GM12878 (cell line): ENCODE measurements around the gene JDP2. TPM values are rescaled to one million over a fixed set of nuclear protein-coding genes. Genes with fewer than 3 reads are reported as not detected.

Experiments used
- ATAC-seq: fragments of 200-7000 bp; cut with Tn5 transposase; 3 replicates; pipeline ENCODE4 v1.9.1; 2020; ENCODE audit warnings: mild to moderate bottlenecking, moderate library complexity
- BruUV-seq: library from RNA; stranded (reverse); fragments of 400-500 nt; replicated peaks from 2 replicates; lab custom pipeline; 2021; lab: Mats Ljungman, UMichigan
- CTCF ChIA-PET: fragments of 300-600 bp; sonication (Branson Sonifier 250); formaldehyde crosslinking; extraction: SDS; loops from one replicate; lab custom pipeline; 2021; ENCODE audit warnings: inconsistent platforms; lab: Yijun Ruan, JAX
- POLR2A ChIA-PET: fragments of 350-600 bp; formaldehyde crosslinking; extraction: SDS; loops from one replicate; lab custom pipeline; 2021; ENCODE audit warnings: inconsistent platforms; lab: Charles Lee
- RAD21 ChIA-PET: fragments of 300-600 bp; sonication (Branson Sonifier 250); formaldehyde crosslinking; loops from one replicate; lab custom pipeline; 2023; ENCODE audit warnings: antibody characterized with exemption; ENCODE audit not compliant: unreplicated experiment; lab: Charles Lee
- SMC1A ChIA-PET: fragments of 300-600 bp; sonication (Branson Sonifier 250); formaldehyde crosslinking; loops from one replicate; lab custom pipeline; 2023; ENCODE audit not compliant: unreplicated experiment, uncharacterized antibody; lab: Charles Lee
- DNase-seq: peaks from one replicate; pipeline ENCODE4 v3.0.0-alpha.2; 2011; ENCODE audit warnings: low read depth, low spot score
- FAIRE-seq: peaks from 3 replicates; lab custom pipeline; 2011; peaks lifted over from hg19 to GRCh38; lab: Jason Lieb, UNC
- H2AFZ ChIP-seq: 2 replicates; pipeline ENCODE4 v1.6.0; 2011; ENCODE audit warnings: low read depth, low read length, control low read depth; ENCODE audit not compliant: control insufficient read depth
- H3K27ac ChIP-seq: 2 replicates; pipeline ENCODE4 v1.5.1; 2011; ENCODE audit warnings: control low read depth; ENCODE audit not compliant: control insufficient read depth, insufficient read depth
- H3K27me3 ChIP-seq, 2 experiments: replicated peaks in 1 of 2; 2 replicates each; pipeline versions ENCODE4 v1.6.0 to v1.6.1; 2011; ENCODE audit warnings: low read length in 1 of 2; ENCODE audit not compliant: control insufficient read depth in 2 of 2, insufficient read depth in 2 of 2
- H3K36me3 ChIP-seq, 2 experiments: 2 replicates each; pipeline ENCODE4 v1.5.1; 2011; ENCODE audit warnings: low read length in 1 of 2; ENCODE audit not compliant: control insufficient read depth in 2 of 2, insufficient read depth in 2 of 2
- H3K4me1 ChIP-seq: 2 replicates; pipeline ENCODE4 v1.6.1; 2011; ENCODE audit warnings: mild to moderate bottlenecking, low read length, moderate library complexity, mixed read lengths; ENCODE audit not compliant: control insufficient read depth, insufficient read depth
- H3K4me2 ChIP-seq: 2 replicates; pipeline ENCODE4 v1.6.0; 2011; ENCODE audit warnings: control low read depth; ENCODE audit not compliant: control insufficient read depth, insufficient read depth
- H3K4me3 ChIP-seq: fragments of 200-600 bp; sonication (generic); 2 replicates; pipeline ENCODE4 v1.5.1; 2016
- H3K79me2 ChIP-seq: 2 replicates; pipeline ENCODE4 v1.6.0; 2011; ENCODE audit warnings: low read length; ENCODE audit not compliant: control insufficient read depth, insufficient read depth
- H3K9ac ChIP-seq: 2 replicates; pipeline ENCODE4 v1.8.0; 2011; ENCODE audit warnings: low read length, control low read depth, mixed read lengths; ENCODE audit not compliant: control insufficient read depth, insufficient read depth
- H3K9me3 ChIP-seq: replicated peaks from 3 replicates; pipeline ENCODE4 v1.5.1; 2011; ENCODE audit warnings: mild to moderate bottlenecking, low read length; ENCODE audit not compliant: control insufficient read depth, insufficient read depth
- H4K20me1 ChIP-seq: 2 replicates; pipeline ENCODE4 v1.6.0; 2011; ENCODE audit not compliant: control insufficient read depth, insufficient read depth
- ATF7 ChIP-seq: fragments of 450-650 bp; IDR thresholded peaks from 2 replicates; pipeline ENCODE4 v1.6.1; 2016; ENCODE audit warnings: low read depth, mild to moderate bottlenecking
- BCL11A ChIP-seq: IDR thresholded peaks from 2 replicates; pipeline ENCODE4 v1.6.1; 2011; ENCODE audit warnings: low read depth, low read length
- CHD2 ChIP-seq: IDR thresholded peaks from 2 replicates; pipeline ENCODE4 v1.6.1; 2011; ENCODE audit warnings: low read depth, low read length, improper control_type of control experiment, borderline replicate concordance
- CREM ChIP-seq: IDR thresholded peaks from 2 replicates; pipeline ENCODE4 v1.6.1; 2014; ENCODE audit warnings: antibody characterized with exemption, low read depth
- JUNB ChIP-seq: IDR thresholded peaks from 2 replicates; pipeline ENCODE4 v1.6.1; 2016; ENCODE audit warnings: antibody characterized with exemption, mild to moderate bottlenecking
- NR2C2 ChIP-seq: IDR thresholded peaks from 2 replicates; pipeline ENCODE4 v1.6.1; 2011; ENCODE audit warnings: borderline replicate concordance, low read depth; ENCODE audit not compliant: control insufficient read depth, insufficient read length
- POLR2A ChIP-seq: IDR thresholded peaks from 2 replicates; pipeline ENCODE4 v1.6.1; 2011; ENCODE audit warnings: low read depth, mild to moderate bottlenecking, low read length
- SMAD1 ChIP-seq: fragments of 450-650 bp; IDR thresholded peaks from 2 replicates; pipeline ENCODE4 v1.6.1; 2018; ENCODE audit warnings: mild to moderate bottlenecking, low read depth; ENCODE audit not compliant: partially characterized antibody
- SREBF1 ChIP-seq: IDR thresholded peaks from 2 replicates; pipeline ENCODE4 v1.6.1; 2012; ENCODE audit warnings: mild to moderate bottlenecking, low read length
- TAF1 ChIP-seq: IDR thresholded peaks from 2 replicates; pipeline ENCODE4 v1.6.1; 2011; ENCODE audit warnings: mild to moderate bottlenecking, low read depth, low read length, borderline replicate concordance
- YY1 ChIP-seq: IDR thresholded peaks from 2 replicates; pipeline ENCODE4 v1.6.1; 2011; ENCODE audit warnings: low read depth, mild to moderate bottlenecking, low read length
- WGBS: methylation state at CpG from one replicate; pipeline ENCODE4 v1.1.6; 2016; ENCODE audit warnings: low lambda C conversion rate; ENCODE audit not compliant: insufficient replicate concordance, insufficient coverage; ENCODE audit errors: missing lambda C conversion rate; 5-methylcytosine and 5-hydroxymethylcytosine counted together
- in situ Hi-C: fragments of 300-500 bp; cut with MboI; formaldehyde crosslinking; loops from 9 replicates; pipeline ENCODE4 v1.14.3; 2018; ENCODE audit warnings: mixed read lengths
- intact Hi-C: fragments of 100-400 bp; cut with micrococcal nuclease; formaldehyde crosslinking; loops from one replicate; pipeline ENCODE4 v1.14.2; 2022; ENCODE audit not compliant: unreplicated experiment
- polyA plus RNA-seq, 11 experiments: library from polyadenylated mRNA; depleted of rRNA in 4 of 11; unstranded in 6 of 11; stranded (reverse) in 5 of 11; fragments of >200 nt; fragmentation: Nextera tagmentation in 4 of 11; fragmentation: Illumina TruSeq in 1 of 11; extraction: Ambion mirVana in 4 of 11; extraction: Trizol in 1 of 11; gene quantifications; 1 replicate in 1 of 11; 2 replicates in 10 of 11; pipeline versions ENCODE4 v1.2.1 to v1.2.3, GENCODE V29; 2011 to 2016; ENCODE audit warnings: inconsistent platforms in 2 of 11, missing spikeins in 2 of 11, low read depth in 1 of 11
- total RNA-seq, 4 experiments: library from RNA; depleted of rRNA in 3 of 4; stranded (reverse); fragments of >200 nt in 3 of 4; fragmentation: Illumina TruSeq in 1 of 4; extraction: Trizol in 1 of 4; gene quantifications; 2 replicates each; pipeline versions ENCODE4 v1.2.1 to v1.2.3, GENCODE V29; 2013 to 2021
- TF ChIP-seq, protein P1 (sequence below): IDR thresholded peaks from 2 replicates; pipeline ENCODE4 v1.6.1; 2012; ENCODE audit warnings: low read depth, low read length, improper control_type of control experiment
- TF ChIP-seq, protein P2 (sequence below): IDR thresholded peaks from 2 replicates; pipeline ENCODE4 v1.6.1; 2011; ENCODE audit warnings: low read depth, mild to moderate bottlenecking, low read length, moderate library complexity, borderline replicate concordance; ENCODE audit errors: extremely low read depth
- TF ChIP-seq, protein P3 (sequence below): fragments of 450-650 bp; IDR thresholded peaks from 2 replicates; pipeline ENCODE4 v1.6.1; 2017; ENCODE audit warnings: antibody characterized with exemption, mild to moderate bottlenecking, moderate library complexity
- TF ChIP-seq, protein P4 (sequence below): fragments of 450-650 bp; IDR thresholded peaks from 2 replicates; pipeline ENCODE4 v1.6.1; 2016; ENCODE audit warnings: mild to moderate bottlenecking

The JDP2 gene
- total and polyA plus RNA-seq, 10 of the 15 experiments (the other 5 are each of a cell fraction or from before 2014, with no cell fraction given), result 0.71 to 21.3 (median 11.2) TPM

DNA sequence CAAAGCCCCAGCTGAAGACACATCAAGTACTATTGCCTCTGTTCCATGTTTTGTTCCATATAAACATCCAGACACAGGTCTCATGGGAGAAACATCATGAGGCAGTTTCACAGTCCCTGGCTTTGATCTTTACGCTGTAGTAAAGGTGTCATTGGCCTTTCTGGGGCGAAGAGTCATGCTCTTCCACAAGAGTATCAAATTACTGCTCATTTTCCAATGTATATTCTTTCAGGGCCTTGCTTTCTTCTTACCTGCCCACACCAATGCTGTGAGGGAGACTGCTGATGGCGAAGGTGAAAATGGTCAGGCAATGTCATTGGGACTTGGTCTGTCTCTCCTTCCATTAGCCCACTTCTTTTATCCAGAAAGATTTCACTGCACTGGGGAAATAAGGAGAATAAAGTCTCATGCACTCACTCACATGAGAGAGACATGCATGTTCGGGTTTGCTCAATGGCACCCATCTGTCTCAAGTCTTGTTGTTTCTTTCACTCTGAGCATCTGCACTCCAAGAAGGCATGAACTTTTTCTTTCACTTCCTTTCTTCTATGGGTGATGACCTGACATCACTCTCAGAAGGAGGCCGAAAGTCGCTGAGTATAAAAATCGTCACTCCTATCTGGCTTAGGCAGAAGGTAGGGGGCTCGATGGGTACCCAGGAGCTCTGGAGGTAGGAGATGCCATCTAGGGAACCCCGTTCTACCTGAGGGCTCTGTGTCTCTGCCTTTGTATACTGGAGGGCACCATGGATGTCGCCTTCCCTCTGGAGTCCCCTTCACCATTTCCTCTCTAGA is 1.3 kb upstream of the JDP2 start:
- Histone ChIP-seq H3K4me1 (peaks cover 24% of the 10 kb centered on the region), H3K4me2 (peak overlapping the region; percentile 93), H3K4me3 (peak overlapping the region; percentile 86), H2AFZ (peak overlapping the region; percentile 77), H4K20me1 (no peaks in the 10 kb centered on the region; the same call in 1 of the 2 replicates), H3K9me3 (peaks cover 5% of the 10 kb centered on the region; the same call in 2 of the 3 replicates), H3K27ac (peak overlapping the region; percentile 91), H3K27me3 (no peaks in the 10 kb centered on the region), H3K36me3 (no peaks in the 10 kb centered on the region), H3K79me2 (peaks cover 47% of the 10 kb centered on the region), H3K9ac (peak overlapping the region; percentile 82)
- ChIA-PET POLR2A (interaction anchor here (0.9 to 3.0 kb wide), 4 partner anchors 9 to 11 kb away, joined by 3 to 10 read pairs (median 4); no protein-coding TSS in a partner anchor), CTCF (interaction anchor here (0.6 to 1.7 kb wide), 4 partner anchors 27 to 300 kb away, joined by 3 to 5 read pairs (median 3); partner anchors contain the start of gene NEK9), RAD21 (interaction anchor here (0.9 to 1.6 kb wide), 5 partner anchors 10 to 116 kb away, joined by 3 to 5 read pairs (median 3); no protein-coding TSS in a partner anchor), SMC1A (interaction anchor here (0.6 to 1.6 kb wide), 6 partner anchors 10 to 84 kb away, joined by 3 to 6 read pairs (median 4); no protein-coding TSS in a partner anchor)
- intact Hi-C loops (loop anchor here (5.0 kb wide), 2 partner anchors 61 to 94 kb away; no protein-coding TSS in a partner anchor), in situ Hi-C loops (no loop called here)
- FAIRE-seq (peak; percentile 96), DNase-seq (peak; percentile 76), ATAC-seq (peak; percentile 84)
- 24% methylated on average over 10 of the region's 10 CpGs for WGBS
- BruUV-seq, result TSS peak; percentile 89
- TF ChIP-seq YY1, result peak; percentile 68
- no peak for TF ChIP-seq SREBF1
- TF ChIP-seq BCL11A, result 0 out of 2 replicates have a peak, but pooled peaks have one; percentile 3
- peak; percentile 54 for TF ChIP-seq CREM
- peak; percentile 53 for TF ChIP-seq JUNB
- TF ChIP-seq SMAD1, result peak; percentile 43
- TF ChIP-seq, protein P1, sequence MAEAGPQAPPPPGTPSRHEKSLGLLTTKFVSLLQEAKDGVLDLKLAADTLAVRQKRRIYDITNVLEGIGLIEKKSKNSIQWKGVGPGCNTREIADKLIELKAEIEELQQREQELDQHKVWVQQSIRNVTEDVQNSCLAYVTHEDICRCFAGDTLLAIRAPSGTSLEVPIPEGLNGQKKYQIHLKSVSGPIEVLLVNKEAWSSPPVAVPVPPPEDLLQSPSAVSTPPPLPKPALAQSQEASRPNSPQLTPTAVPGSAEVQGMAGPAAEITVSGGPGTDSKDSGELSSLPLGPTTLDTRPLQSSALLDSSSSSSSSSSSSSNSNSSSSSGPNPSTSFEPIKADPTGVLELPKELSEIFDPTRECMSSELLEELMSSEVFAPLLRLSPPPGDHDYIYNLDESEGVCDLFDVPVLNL, result 0 out of 2 replicates have a peak, but pooled peaks have one; percentile 18
- no peak for TF ChIP-seq TAF1
- TF ChIP-seq, protein P2, sequence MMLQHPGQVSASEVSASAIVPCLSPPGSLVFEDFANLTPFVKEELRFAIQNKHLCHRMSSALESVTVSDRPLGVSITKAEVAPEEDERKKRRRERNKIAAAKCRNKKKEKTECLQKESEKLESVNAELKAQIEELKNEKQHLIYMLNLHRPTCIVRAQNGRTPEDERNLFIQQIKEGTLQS, result no peak
- TF ChIP-seq, protein P3, sequence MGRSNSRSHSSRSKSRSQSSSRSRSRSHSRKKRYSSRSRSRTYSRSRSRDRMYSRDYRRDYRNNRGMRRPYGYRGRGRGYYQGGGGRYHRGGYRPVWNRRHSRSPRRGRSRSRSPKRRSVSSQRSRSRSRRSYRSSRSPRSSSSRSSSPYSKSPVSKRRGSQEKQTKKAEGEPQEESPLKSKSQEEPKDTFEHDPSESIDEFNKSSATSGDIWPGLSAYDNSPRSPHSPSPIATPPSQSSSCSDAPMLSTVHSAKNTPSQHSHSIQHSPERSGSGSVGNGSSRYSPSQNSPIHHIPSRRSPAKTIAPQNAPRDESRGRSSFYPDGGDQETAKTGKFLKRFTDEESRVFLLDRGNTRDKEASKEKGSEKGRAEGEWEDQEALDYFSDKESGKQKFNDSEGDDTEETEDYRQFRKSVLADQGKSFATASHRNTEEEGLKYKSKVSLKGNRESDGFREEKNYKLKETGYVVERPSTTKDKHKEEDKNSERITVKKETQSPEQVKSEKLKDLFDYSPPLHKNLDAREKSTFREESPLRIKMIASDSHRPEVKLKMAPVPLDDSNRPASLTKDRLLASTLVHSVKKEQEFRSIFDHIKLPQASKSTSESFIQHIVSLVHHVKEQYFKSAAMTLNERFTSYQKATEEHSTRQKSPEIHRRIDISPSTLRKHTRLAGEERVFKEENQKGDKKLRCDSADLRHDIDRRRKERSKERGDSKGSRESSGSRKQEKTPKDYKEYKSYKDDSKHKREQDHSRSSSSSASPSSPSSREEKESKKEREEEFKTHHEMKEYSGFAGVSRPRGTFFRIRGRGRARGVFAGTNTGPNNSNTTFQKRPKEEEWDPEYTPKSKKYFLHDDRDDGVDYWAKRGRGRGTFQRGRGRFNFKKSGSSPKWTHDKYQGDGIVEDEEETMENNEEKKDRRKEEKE, result no peak
- peak; percentile 87 for TF ChIP-seq ATF7
- TF ChIP-seq, protein P4, sequence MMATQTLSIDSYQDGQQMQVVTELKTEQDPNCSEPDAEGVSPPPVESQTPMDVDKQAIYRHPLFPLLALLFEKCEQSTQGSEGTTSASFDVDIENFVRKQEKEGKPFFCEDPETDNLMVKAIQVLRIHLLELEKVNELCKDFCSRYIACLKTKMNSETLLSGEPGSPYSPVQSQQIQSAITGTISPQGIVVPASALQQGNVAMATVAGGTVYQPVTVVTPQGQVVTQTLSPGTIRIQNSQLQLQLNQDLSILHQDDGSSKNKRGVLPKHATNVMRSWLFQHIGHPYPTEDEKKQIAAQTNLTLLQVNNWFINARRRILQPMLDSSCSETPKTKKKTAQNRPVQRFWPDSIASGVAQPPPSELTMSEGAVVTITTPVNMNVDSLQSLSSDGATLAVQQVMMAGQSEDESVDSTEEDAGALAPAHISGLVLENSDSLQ, result peak; percentile 53; the same call in 1 of the 2 replicates
- TF ChIP-seq POLR2A, result peak; percentile 76
- TF ChIP-seq CHD2, result no peak
- TF ChIP-seq NR2C2, result no peak
